ENCODE results near the gene HOXD1. TPM values are rescaled to one million over a fixed set of nuclear protein-coding genes. Genes with fewer than 3 reads are reported as not detected.

The HOXD1 gene
- total RNA-seq, 1 experiment from 2014 or later: not detected

DNA sequence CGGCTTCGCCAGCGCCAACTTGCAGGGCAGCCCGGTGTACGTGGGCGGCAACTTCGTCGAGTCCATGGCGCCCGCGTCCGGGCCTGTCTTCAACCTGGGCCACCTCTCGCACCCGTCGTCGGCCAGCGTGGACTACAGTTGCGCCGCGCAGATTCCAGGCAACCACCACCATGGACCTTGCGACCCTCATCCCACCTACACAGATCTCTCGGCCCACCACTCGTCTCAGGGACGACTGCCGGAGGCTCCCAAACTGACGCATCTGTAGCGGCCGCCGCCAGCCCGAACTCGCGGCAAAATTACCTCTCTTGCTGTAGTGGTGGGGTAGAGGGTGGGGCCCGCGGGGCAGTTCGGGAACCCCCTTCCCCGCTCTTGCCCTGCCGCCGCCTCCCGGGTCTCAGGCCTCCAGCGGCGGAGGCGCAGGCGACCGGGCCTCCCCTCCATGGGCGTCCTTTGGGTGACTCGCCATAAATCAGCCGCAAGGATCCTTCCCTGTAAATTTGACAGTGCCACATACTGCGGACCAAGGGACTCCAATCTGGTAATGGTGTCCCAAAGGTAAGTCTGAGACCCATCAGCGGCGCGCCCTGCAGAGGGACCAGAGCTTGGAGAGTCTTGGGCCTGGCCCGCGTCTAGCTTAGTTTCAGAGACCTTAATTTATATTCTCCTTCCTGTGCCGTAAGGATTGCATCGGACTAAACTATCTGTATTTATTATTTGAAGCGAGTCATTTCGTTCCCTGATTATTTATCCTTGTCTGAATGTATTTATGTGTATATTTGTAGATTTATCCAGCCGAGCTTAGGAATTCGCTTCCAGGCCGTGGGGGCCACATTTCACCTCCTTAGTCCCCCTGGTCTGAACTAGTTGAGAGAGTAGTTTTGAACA is 16.2 kb upstream of the HOXD1 start:
- H4K20me1 ChIP-seq (ENCODE audit: insufficient read depth): no peaks in the 10 kb centered on the region
- H3F3A ChIP-seq (ENCODE audit: insufficient read depth, low read depth): no peaks in the 10 kb centered on the region
- H3K4me3 ChIP-seq: no peak overlapping the region
- H3K4me2 ChIP-seq: no peak overlapping the region
- TF ChIP-seq EZH2 (IDR thresholded peaks at IDR 0.05; ENCODE audit: low read depth): no peak
- no peak for DNase-seq
- intact Hi-C loops (cut with micrococcal nuclease; ENCODE audit: unreplicated experiment): no loop called here
- no peak overlapping the region for H3K27ac ChIP-seq
- POLR2A ChIA-PET (ENCODE audit: unreplicated experiment): no interaction called here
- H3K4me1 ChIP-seq (replicated peaks; ENCODE audit: insufficient read depth): no peaks in the 10 kb centered on the region
- CTCF ChIA-PET: no interaction called here
- H3K79me2 ChIP-seq (ENCODE audit: low read depth): no peaks in the 10 kb centered on the region
- H3K9me3 ChIP-seq (ENCODE audit: insufficient read depth, low read depth): no peaks in the 10 kb centered on the region
- H3K36me3 ChIP-seq (ENCODE audit: low read depth): no peaks in the 10 kb centered on the region
- no peaks in the 10 kb centered on the region for H3K9me2 ChIP-seq (ENCODE audit: insufficient read depth)
- no TSS peak for BruUV-seq (replicated peaks)
- no peak overlapping the region for H2AFZ ChIP-seq
- peaks cover 41% of the 10 kb centered on the region for H3K27me3 ChIP-seq (ENCODE audit: insufficient read depth, low read depth)

DNA sequence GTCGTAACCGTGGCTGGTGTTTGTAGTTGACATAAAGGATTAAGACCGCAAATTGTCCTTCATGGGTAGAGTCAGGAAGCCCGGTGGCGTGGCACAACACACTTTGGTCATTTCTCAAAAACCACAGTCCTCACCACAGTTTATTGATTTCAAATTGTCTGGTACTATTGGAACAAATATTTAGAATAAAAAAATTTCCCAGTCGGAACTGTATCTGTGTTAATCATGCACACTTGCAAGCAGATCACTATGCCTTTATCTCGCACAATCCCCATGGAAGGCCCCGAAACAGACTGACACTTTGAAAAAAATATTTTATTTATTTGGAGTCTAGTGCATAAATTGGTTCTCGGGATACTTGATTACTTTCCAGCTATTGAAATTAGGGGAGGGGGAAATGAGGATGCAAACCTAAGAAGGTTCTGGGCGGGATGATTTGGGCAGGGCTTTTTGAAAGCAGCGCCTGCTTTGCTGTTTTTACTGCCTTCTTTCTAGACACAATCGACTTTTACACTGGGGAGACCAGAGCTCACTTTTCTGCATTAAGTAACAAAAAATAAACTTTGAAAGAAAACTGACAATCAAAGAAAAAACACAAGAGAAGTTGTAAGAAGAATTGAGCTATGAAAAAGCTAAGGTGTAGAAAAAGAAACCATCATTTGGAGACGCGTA is 15.4 kb upstream of the HOXD1 start:
- BruUV-seq (replicated peaks): no TSS peak
- no peak overlapping the region for H2AFZ ChIP-seq
- TF ChIP-seq EZH2 (IDR thresholded peaks at IDR 0.05; ENCODE audit: low read depth): no peak
- TF ChIP-seq, protein P1, sequence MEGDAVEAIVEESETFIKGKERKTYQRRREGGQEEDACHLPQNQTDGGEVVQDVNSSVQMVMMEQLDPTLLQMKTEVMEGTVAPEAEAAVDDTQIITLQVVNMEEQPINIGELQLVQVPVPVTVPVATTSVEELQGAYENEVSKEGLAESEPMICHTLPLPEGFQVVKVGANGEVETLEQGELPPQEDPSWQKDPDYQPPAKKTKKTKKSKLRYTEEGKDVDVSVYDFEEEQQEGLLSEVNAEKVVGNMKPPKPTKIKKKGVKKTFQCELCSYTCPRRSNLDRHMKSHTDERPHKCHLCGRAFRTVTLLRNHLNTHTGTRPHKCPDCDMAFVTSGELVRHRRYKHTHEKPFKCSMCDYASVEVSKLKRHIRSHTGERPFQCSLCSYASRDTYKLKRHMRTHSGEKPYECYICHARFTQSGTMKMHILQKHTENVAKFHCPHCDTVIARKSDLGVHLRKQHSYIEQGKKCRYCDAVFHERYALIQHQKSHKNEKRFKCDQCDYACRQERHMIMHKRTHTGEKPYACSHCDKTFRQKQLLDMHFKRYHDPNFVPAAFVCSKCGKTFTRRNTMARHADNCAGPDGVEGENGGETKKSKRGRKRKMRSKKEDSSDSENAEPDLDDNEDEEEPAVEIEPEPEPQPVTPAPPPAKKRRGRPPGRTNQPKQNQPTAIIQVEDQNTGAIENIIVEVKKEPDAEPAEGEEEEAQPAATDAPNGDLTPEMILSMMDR (conservative IDR thresholded peaks at IDR 0.05): no peak
- H3K27me3 ChIP-seq (ENCODE audit: insufficient read depth, low read depth): peaks cover 43% of the 10 kb centered on the region
- no peaks in the 10 kb centered on the region for H3K36me3 ChIP-seq (ENCODE audit: low read depth)
- intact Hi-C loops (cut with micrococcal nuclease; ENCODE audit: unreplicated experiment): no loop called here
- H3K27ac ChIP-seq: no peak overlapping the region
- no peaks in the 10 kb centered on the region for H3K9me3 ChIP-seq (ENCODE audit: insufficient read depth, low read depth)
- POLR2A ChIA-PET (ENCODE audit: unreplicated experiment): no interaction called here
- no peak for DNase-seq
- no peaks in the 10 kb centered on the region for H3F3A ChIP-seq (ENCODE audit: insufficient read depth, low read depth)
- H3K4me1 ChIP-seq (replicated peaks; ENCODE audit: insufficient read depth): no peaks in the 10 kb centered on the region
- H3K4me2 ChIP-seq: no peak overlapping the region
- no peaks in the 10 kb centered on the region for H3K9me2 ChIP-seq (ENCODE audit: insufficient read depth)
- H3K79me2 ChIP-seq (ENCODE audit: low read depth): no peaks in the 10 kb centered on the region
- H4K20me1 ChIP-seq (ENCODE audit: insufficient read depth): no peaks in the 10 kb centered on the region
- CTCF ChIA-PET: no interaction called here
- no peak overlapping the region for H3K4me3 ChIP-seq

DNA sequence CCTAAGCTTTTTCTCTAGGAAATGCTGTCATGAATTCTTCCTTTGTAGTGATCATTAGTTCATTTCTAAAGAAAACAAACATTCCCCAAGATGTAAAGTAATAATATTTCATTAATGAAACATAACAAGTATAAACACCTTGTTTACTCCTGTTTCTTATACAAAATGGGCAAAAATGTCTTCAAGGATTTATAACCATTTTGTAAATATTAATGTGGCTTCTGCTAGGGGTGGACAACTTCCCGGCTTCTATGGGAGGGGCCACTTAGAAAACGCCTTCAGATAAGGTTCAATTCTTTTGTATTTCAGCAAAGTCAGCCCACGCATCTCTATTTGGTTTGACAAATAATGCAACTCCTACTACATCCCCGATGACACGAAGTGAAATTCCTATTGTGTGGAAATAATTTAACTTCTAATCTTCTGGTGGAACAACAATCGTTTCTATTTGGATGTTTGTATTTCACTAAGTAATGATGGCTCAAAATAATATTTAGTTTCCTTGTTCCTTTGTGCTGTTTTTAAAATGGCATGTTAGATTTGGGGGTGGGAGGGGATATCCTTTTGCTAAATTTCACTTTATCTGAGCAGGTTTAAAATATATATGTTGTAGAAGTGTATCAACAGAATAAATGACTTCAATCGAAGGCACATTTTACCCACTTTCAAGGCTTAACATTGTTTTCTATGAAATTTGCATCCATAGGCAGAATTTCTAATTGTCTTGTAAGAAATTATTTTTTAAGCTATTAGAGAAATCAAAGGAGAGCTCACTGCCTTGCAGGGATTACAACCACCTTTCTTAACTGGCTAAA is 14.7 kb upstream of the HOXD1 start:
- Histone ChIP-seq H3F3A (ENCODE audit: insufficient read depth, low read depth) (no peaks in the 10 kb centered on the region), H3K27ac (no peak overlapping the region), H3K9me2 (ENCODE audit: insufficient read depth) (no peaks in the 10 kb centered on the region), H3K27me3 (ENCODE audit: insufficient read depth, low read depth) (peaks cover 45% of the 10 kb centered on the region), H3K36me3 (ENCODE audit: low read depth) (no peaks in the 10 kb centered on the region), H3K4me1 (replicated peaks; ENCODE audit: insufficient read depth) (no peaks in the 10 kb centered on the region), H3K79me2 (ENCODE audit: low read depth) (no peaks in the 10 kb centered on the region), H3K9me3 (ENCODE audit: insufficient read depth, low read depth) (no peaks in the 10 kb centered on the region), H3K4me3 (no peak overlapping the region), H4K20me1 (ENCODE audit: insufficient read depth) (no peaks in the 10 kb centered on the region), H3K4me2 (no peak overlapping the region), H2AFZ (no peak overlapping the region)
- intact Hi-C loops (cut with micrococcal nuclease; ENCODE audit: unreplicated experiment): no loop called here
- no peak for DNase-seq
- no TSS peak for BruUV-seq (replicated peaks)
- CTCF ChIA-PET: no interaction called here
- POLR2A ChIA-PET (ENCODE audit: unreplicated experiment): no interaction called here
- TF ChIP-seq EZH2 (IDR thresholded peaks at IDR 0.05; ENCODE audit: low read depth): no peak
- TF ChIP-seq, protein P1 (conservative IDR thresholded peaks at IDR 0.05): no peak
